Keratinocyte (primary cell): Measurements from ENCODE around the gene ASH1L. TPM values are rescaled to one million over a fixed set of nuclear protein-coding genes. Genes with fewer than 3 reads are reported as not detected.
"Not testable (repeated sequence)": the region's sequence is repeated elsewhere in the genome, so short reads cannot be mapped to it uniquely, and the experiment has no call there.

ENCODE experiments used
- DNase-seq: peaks from one replicate; pipeline ENCODE4 v3.0.0-alpha.2; 2011; ENCODE audit warnings: low read depth, missing footprints, low spot score
- FAIRE-seq: peaks from 2 replicates; lab custom pipeline; 2011; peaks lifted over from hg19 to GRCh38; lab: Jason Lieb, UNC
- H2AFZ ChIP-seq: 2 replicates; pipeline ENCODE4 v1.6.0; 2012; ENCODE audit warnings: low read length, control low read depth, inconsistent platforms; ENCODE audit not compliant: control insufficient read depth
- H3K27ac ChIP-seq: 2 replicates; pipeline ENCODE4 v1.5.1; 2011; ENCODE audit warnings: low read length; ENCODE audit not compliant: control insufficient read depth, insufficient read depth
- H3K27me3 ChIP-seq: 3 replicates; pipeline ENCODE4 v1.6.0; 2011; ENCODE audit warnings: low read length; ENCODE audit not compliant: control insufficient read depth, insufficient read depth; ENCODE audit errors: extremely low read depth
- H3K36me3 ChIP-seq, 2 experiments: 2 replicates in 1 of 2; 3 replicates in 1 of 2; pipeline ENCODE4 v1.5.1; 2011; ENCODE audit warnings: low read length in 2 of 2, mild to moderate bottlenecking in 1 of 2; ENCODE audit not compliant: control insufficient read depth in 2 of 2, insufficient read depth in 2 of 2; ENCODE audit errors: extremely low read depth in 1 of 2
- H3K4me1 ChIP-seq: 3 replicates; pipeline ENCODE4 v1.5.1; 2011; ENCODE audit warnings: low read length; ENCODE audit not compliant: control insufficient read depth, insufficient read depth; ENCODE audit errors: extremely low read depth
- H3K4me2 ChIP-seq: 3 replicates; pipeline ENCODE4 v1.6.0; 2011; ENCODE audit warnings: low read depth, low read length; ENCODE audit not compliant: control insufficient read depth, insufficient read depth; ENCODE audit errors: extremely low read depth
- H3K4me3 ChIP-seq, 3 experiments: fragments of 200-600 bp in 1 of 3; sonication (generic) in 1 of 3; 2 replicates in 2 of 3; 3 replicates in 1 of 3; pipeline ENCODE4 v1.5.1; 2011 to 2016; ENCODE audit warnings: low read length in 3 of 3, mild to moderate bottlenecking in 3 of 3, control low read depth in 2 of 3, inconsistent platforms in 1 of 3, low read depth in 1 of 3, mixed read lengths in 1 of 3, mixed run types in 1 of 3, moderate library complexity in 1 of 3; ENCODE audit not compliant: control insufficient read depth in 2 of 3, insufficient read depth in 2 of 3; ENCODE audit errors: extremely low read depth in 1 of 3
- H3K79me2 ChIP-seq: 2 replicates; pipeline ENCODE4 v1.6.0; 2012; ENCODE audit warnings: low read length; ENCODE audit not compliant: control insufficient read depth, insufficient read depth
- H3K9ac ChIP-seq: 3 replicates; pipeline ENCODE4 v1.6.0; 2011; ENCODE audit warnings: low read length; ENCODE audit not compliant: control insufficient read depth, insufficient read depth; ENCODE audit errors: extremely low read depth
- H3K9me1 ChIP-seq: 3 replicates; pipeline ENCODE4 v1.6.0; 2011; ENCODE audit warnings: low read length; ENCODE audit not compliant: control insufficient read depth, insufficient read depth; ENCODE audit errors: extremely low read depth
- H3K9me3 ChIP-seq: 2 replicates; pipeline ENCODE4 v1.5.1; 2012; ENCODE audit warnings: low read depth, low read length; ENCODE audit not compliant: control insufficient read depth
- H4K20me1 ChIP-seq: 3 replicates; pipeline ENCODE4 v1.6.0; 2011; ENCODE audit warnings: low read length; ENCODE audit not compliant: control insufficient read depth, insufficient read depth; ENCODE audit errors: extremely low read depth
- EZH2 ChIP-seq: IDR thresholded peaks from one replicate; pipeline ENCODE4 v1.6.1; 2012; ENCODE audit warnings: inconsistent platforms, mild to moderate bottlenecking, low read length, moderate library complexity
- dilution Hi-C: fragments of 300-500 bp; cut with MboI; formaldehyde crosslinking; loops from one replicate; pipeline ENCODE4 v1.7.0; 2020; ENCODE audit warnings: low sequenced_read_pairs; ENCODE audit not compliant: extremely low pct_ligation_motif_present
- polyA plus RNA-seq, 5 experiments: library from polyadenylated mRNA; depleted of rRNA in 3 of 5; stranded (reverse) in 3 of 5; stranded (forward) in 1 of 5; unstranded in 1 of 5; fragments of >200 nt; gene quantifications; 1 replicate in 1 of 5; 2 replicates in 3 of 5; 3 replicates in 1 of 5; pipeline versions ENCODE4 v1.2.1 to v1.2.3, GENCODE V29; 2011 to 2012; ENCODE audit warnings: missing spikeins in 2 of 5, low read depth in 1 of 5, low replicate concordance in 1 of 5
- TF ChIP-seq, protein P1 (sequence below), 3 experiments: IDR thresholded peaks in 1 of 3; conservative IDR thresholded peaks in 1 of 3; optimal IDR thresholded peaks in 1 of 3; 2 replicates in 2 of 3; 3 replicates in 1 of 3; pipeline versions ENCODE3 to v1.5.1; 2011; ENCODE audit warnings: low read length in 3 of 3, mild to moderate bottlenecking in 3 of 3, moderate library complexity in 2 of 3, control low read depth in 1 of 3, inconsistent platforms in 1 of 3; ENCODE audit not compliant: insufficient read depth in 2 of 3; ENCODE audit errors: extremely low read depth in 1 of 3

The ASH1L gene
- polyA plus RNA-seq, 1 donor (not counting 4 experiments of a cell fraction or from before 2014, with no cell fraction given), result 13.8 TPM

DNA sequence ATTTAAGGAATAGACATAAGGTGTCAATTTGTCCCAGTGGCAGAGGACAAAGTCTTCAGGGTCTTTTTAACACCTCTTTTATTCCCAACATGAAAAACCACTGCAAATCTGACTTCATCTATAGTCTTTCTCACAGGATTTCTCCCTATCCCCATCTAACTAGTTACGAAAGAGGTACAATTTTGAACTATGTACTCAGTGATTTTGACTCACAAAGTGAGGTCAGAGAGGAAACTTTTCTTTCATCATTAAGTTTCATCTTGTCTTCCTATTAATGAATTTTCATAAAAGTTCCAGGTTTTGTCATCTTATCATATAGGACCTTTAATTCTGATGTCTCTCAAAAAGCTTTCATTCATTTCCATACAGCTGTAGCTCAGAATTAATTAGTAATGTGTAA is 63.3 kb downstream of the ASH1L start:
- no peak for TF ChIP-seq EZH2
- TF ChIP-seq, protein P1, sequence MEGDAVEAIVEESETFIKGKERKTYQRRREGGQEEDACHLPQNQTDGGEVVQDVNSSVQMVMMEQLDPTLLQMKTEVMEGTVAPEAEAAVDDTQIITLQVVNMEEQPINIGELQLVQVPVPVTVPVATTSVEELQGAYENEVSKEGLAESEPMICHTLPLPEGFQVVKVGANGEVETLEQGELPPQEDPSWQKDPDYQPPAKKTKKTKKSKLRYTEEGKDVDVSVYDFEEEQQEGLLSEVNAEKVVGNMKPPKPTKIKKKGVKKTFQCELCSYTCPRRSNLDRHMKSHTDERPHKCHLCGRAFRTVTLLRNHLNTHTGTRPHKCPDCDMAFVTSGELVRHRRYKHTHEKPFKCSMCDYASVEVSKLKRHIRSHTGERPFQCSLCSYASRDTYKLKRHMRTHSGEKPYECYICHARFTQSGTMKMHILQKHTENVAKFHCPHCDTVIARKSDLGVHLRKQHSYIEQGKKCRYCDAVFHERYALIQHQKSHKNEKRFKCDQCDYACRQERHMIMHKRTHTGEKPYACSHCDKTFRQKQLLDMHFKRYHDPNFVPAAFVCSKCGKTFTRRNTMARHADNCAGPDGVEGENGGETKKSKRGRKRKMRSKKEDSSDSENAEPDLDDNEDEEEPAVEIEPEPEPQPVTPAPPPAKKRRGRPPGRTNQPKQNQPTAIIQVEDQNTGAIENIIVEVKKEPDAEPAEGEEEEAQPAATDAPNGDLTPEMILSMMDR (optimal IDR thresholded peaks at IDR 0.05 in 1 of 3, IDR thresholded peaks at IDR 0.05 in 1 of 3, conservative IDR thresholded peaks at IDR 0.05 in 1 of 3; ENCODE audit: extremely low read depth in 1 of 3, insufficient read depth in 2 of 3, low read length in 3 of 3), result no peak
- Histone ChIP-seq H4K20me1 (peaks cover 10% of the 10 kb centered on the region), H3K27me3 (no peaks in the 10 kb centered on the region), H3K27ac (no peak overlapping the region), H3K9ac (no peak overlapping the region), H3K9me3 (no peaks in the 10 kb centered on the region), H2AFZ (no peak overlapping the region), H3K4me3 (no peak overlapping the region), H3K36me3 (no peaks in the 10 kb centered on the region), H3K4me2 (no peak overlapping the region), H3K4me1 (peaks cover 2% of the 10 kb centered on the region), H3K79me2 (peaks cover 51% of the 10 kb centered on the region), H3K9me1 (no peaks in the 10 kb centered on the region)
- DNase-seq (no peak), FAIRE-seq (no peak)
- dilution Hi-C loops, result no loop called here

DNA sequence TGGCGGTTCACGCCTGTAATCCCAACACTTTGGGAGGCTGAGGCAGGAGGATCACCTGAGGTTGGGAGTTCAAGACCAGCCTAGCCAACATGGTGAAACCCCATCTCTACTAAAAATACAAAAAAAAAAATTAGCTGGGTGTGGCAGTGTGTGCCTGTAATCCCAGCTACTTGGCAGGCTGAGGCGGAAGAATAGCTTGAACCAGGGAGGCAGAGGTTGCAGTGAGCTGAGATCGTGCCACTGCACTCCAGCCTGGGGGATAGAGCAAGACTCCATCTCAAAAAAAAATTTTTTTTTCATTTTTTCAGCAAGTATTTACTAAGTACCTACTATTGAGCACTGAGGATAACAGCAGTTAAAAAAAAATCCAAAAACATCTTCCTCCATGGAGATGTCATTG is 69.0 kb downstream of the ASH1L start:
- peaks cover 30% of the 10 kb centered on the region for H3K79me2 ChIP-seq
- dilution Hi-C loops, result not testable (repeated sequence)

DNA sequence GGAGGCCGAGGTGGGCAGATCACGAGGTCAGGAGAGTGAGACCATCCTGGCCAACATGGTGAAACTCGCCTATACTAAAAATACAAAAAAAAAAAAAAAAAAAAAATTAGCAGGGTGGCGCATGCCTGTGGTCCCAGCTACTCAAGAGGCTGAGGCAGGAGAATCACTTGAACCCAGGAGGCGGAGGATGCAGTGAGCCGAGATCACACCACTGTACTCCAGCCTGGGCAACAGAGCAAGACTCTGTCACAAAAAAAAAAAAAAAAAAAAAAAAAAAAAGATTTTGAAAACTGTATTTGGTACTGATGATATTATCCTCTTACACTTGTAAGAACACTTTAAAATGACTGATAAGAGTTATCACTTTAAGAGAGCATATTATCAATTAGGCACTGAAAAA is 74.2 kb downstream of the ASH1L start:
- H2AFZ ChIP-seq, H3K4me1 ChIP-seq, H3K9me3 ChIP-seq, H3K27me3 ChIP-seq, H3K4me2 ChIP-seq, H3K4me3 ChIP-seq, H3K36me3 ChIP-seq, H3K9ac ChIP-seq, H4K20me1 ChIP-seq, dilution Hi-C loops, H3K79me2 ChIP-seq, DNase-seq, H3K27ac ChIP-seq, FAIRE-seq, H3K9me1 ChIP-seq: not testable (repeated sequence)

More for the DNA sequence above, 69.0 kb downstream of the ASH1L start:
- not testable (repeated sequence) for FAIRE-seq, H4K20me1 ChIP-seq, H3K36me3 ChIP-seq, H3K9ac ChIP-seq, H3K4me2 ChIP-seq, H3K9me3 ChIP-seq, H3K4me3 ChIP-seq, H2AFZ ChIP-seq, DNase-seq, H3K27ac ChIP-seq, H3K27me3 ChIP-seq, H3K9me1 ChIP-seq, H3K4me1 ChIP-seq
